Adipose tissue (tissue), 3 donors: ENCODE measurements around the gene CLPX. TPM values are rescaled to one million over a fixed set of nuclear protein-coding genes. Genes with fewer than 3 reads are reported as not detected.
"Not testable (repeated sequence)": the region's sequence is repeated elsewhere in the genome, so short reads cannot be mapped to it uniquely, and the experiment has no call there.

Source experiments
- H3K27ac ChIP-seq: one replicate; pipeline ENCODE4 v1.5.1; 2013; ENCODE audit warnings: low read depth, low read length
- WGBS, 3 donors: extraction: QIAGEN DNeasy Blood & Tissue Kit; methylation state at CpG; one replicate each; pipeline ENCODE4 v1.1.7; 2013; 5-methylcytosine and 5-hydroxymethylcytosine counted together
- polyA plus RNA-seq, 3 donors: library from polyadenylated mRNA; stranded (reverse); fragments of 200-250 nt; gene quantifications; one replicate each; pipeline ENCODE4 v1.2.3, GENCODE V29; 2013
- donor health status: healthy with polysubstance abuse.
- donor health status: Bipolar disorder and iron deficiency.
- donor health status: healthy.

CLPX gene
- polyA plus RNA-seq, 3 donors, result 9.0 to 19.9 (median 13.4) TPM

- 70 to 79% (median 78%) methylated on average over 17 of the region's 17 CpGs for WGBS, 3 donors
These were observed 24.8 kb upstream of the CLPX start for GRCh38 chr15:65209701-65210643.

GRCh38 chr15:65208647-65209046 is 23.5 kb upstream of the CLPX start:
- no peak overlapping the region for H3K27ac ChIP-seq
- WGBS, 3 donors, result 98 to 100% (median 100%) methylated on average over 2 of the region's 2 CpGs

More at GRCh38 chr15:65209701-65210643, 24.8 kb upstream of the CLPX start:
- no peak overlapping the region for H3K27ac ChIP-seq

GRCh38 chr15:65207280-65207840 is 22.2 kb upstream of the CLPX start:
- WGBS, 3 donors, result 68 to 82% (median 75%) methylated on average over 6 of the region's 6 CpGs
- H3K27ac ChIP-seq, result no peak overlapping the region

- WGBS, 3 donors, result 94 to 98% (median 96%) methylated on average over 20 of the region's 20 CpGs
- no peak overlapping the region for H3K27ac ChIP-seq
These were observed 21.6 kb upstream of the CLPX start for GRCh38 chr15:65206750-65207149.

GRCh38 chr15:65204931-65205660 is 20.0 kb upstream of the CLPX start:
- WGBS, 3 donors, result 93 to 95% (median 95%) methylated on average over 12 of the region's 12 CpGs

GRCh38 chr15:65204236-65204930 is 19.2 kb upstream of the CLPX start:
- H3K27ac ChIP-seq, result no peak overlapping the region
- WGBS, 3 donors, result 92 to 97% (median 95%) methylated on average over 6 of the region's 6 CpGs

More at GRCh38 chr15:65204931-65205660, 20.0 kb upstream of the CLPX start:
- H3K27ac ChIP-seq, result no peak overlapping the region

GRCh38 chr15:65201918-65202317 is 16.8 kb upstream of the CLPX start:
- WGBS, 3 donors, result 63 to 95% (median 94%) methylated on average over 1 of the region's 1 CpG
- H3K27ac ChIP-seq, result no peak overlapping the region

GRCh38 chr15:65198571-65198970 is 13.4 kb upstream of the CLPX start:
- WGBS, 3 donors, result 95 to 96% (median 96%) methylated on average over 12 of the region's 12 CpGs
- H3K27ac ChIP-seq, result no peak overlapping the region

- H3K27ac ChIP-seq, result no peak overlapping the region
- WGBS, 3 donors, result 95 to 96% (median 95%) methylated on average over 8 of the region's 8 CpGs
These were observed 12.1 kb upstream of the CLPX start for GRCh38 chr15:65197337-65197645.

GRCh38 chr15:65196637-65197336 is 11.6 kb upstream of the CLPX start:
- WGBS, 3 donors, result 95% methylated on average over 19 of the region's 19 CpGs
- H3K27ac ChIP-seq, result no peak overlapping the region

GRCh38 chr15:65195548-65195923 is 10.4 kb upstream of the CLPX start:
- no peak overlapping the region for H3K27ac ChIP-seq
- WGBS, 3 donors, result 59 to 73% (median 70%) methylated on average over 5 of the region's 5 CpGs

- 58 to 69% (median 62%) methylated on average over 7 of the region's 7 CpGs for WGBS, 3 donors
- H3K27ac ChIP-seq, result no peak overlapping the region
These were observed 9.8 kb upstream of the CLPX start for GRCh38 chr15:65194826-65195547.

- H3K27ac ChIP-seq, result no peak overlapping the region
- 82 to 92% (median 90%) methylated on average over 5 of the region's 5 CpGs for WGBS, 3 donors
These were observed 6.9 kb upstream of the CLPX start for GRCh38 chr15:65192016-65192415.

- 17 to 32% (median 28%) methylated on average over 3 of the region's 3 CpGs for WGBS, 3 donors
- H3K27ac ChIP-seq, result no peak overlapping the region
These were observed 4.1 kb upstream of the CLPX start for GRCh38 chr15:65189102-65189740.

- 80 to 84% (median 83%) methylated on average over 9 of the region's 9 CpGs for WGBS, 3 donors
- H3K27ac ChIP-seq, result not testable (repeated sequence)
These were observed 3.3 kb upstream of the CLPX start for GRCh38 chr15:65188472-65188871.

- peak overlapping the region; percentile 52 for H3K27ac ChIP-seq
- WGBS, 3 donors, result 0% methylated on average over 33 of the region's 33 CpGs
These were observed 756 bp downstream of the CLPX start for GRCh38 chr15:65184305-65184867.

- H3K27ac ChIP-seq, result no peak overlapping the region
- WGBS, 3 donors, result 1 to 5% (median 2%) methylated on average over 4 of the region's 4 CpGs
These were observed 1.3 kb downstream of the CLPX start for GRCh38 chr15:65183865-65184159.
